GM19023 (cell line): ENCODE results near the gene TMPRSS6.

Source experiments
- ATAC-seq: cut with Tn5 transposase; IDR thresholded peaks from one replicate; pipeline ENCODE4 v1.9.1; 2021; ENCODE audit warnings: mild to moderate bottlenecking, moderate library complexity; ENCODE audit not compliant: unreplicated experiment

The TMPRSS6 gene

GRCh38 chr22:37069719-37070118, 39.8 kb downstream of the TMPRSS6 start:
- no peak for ATAC-seq

DNA sequence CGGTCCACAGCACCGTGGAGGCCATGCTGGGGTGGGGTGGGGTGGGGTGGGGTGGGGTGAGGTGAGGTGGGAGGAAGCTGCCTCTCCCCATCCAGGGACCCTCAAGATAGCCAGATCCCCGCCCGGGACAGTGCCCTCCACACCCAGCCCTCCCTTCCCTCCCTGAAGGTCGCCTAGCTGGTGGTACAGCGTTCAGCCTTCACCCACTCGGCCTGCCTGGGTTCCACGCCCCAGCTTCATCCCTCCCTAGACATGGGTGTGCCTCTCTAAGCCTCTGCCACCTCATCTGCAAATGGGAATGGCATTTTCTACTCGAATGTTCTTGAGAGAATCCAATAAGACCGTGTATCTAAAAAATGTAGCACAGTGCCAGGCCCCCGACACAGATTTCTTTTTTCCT, 40.2 kb downstream of the TMPRSS6 start:
- ATAC-seq, result no peak

GRCh38 chr22:37068859-37069258, 40.7 kb downstream of the TMPRSS6 start:
- no peak for ATAC-seq

GRCh38 chr22:37067428-37067827, 42.1 kb downstream of the TMPRSS6 start:
- no peak for ATAC-seq

DNA sequence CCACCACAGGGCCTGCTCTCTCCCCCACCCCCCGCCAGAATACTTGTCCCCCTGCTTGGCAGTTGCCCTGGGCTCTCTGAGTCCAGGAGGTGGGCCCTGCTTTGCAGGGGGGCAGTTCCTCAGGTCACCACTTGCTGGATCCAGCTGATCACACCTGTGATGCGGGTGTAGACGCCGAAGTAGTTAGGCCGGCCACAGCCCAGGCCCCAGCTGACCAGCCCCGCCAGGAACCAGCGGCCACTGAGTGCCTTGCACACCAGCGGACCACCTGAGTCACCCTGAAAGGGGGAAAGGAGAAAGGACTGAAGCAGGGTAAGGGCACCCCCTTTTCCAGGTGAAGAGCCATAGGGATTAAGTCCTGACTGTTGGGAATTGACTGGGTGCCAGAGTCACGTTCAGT, 43.6 kb downstream of the TMPRSS6 start:
- ATAC-seq, result no peak

DNA sequence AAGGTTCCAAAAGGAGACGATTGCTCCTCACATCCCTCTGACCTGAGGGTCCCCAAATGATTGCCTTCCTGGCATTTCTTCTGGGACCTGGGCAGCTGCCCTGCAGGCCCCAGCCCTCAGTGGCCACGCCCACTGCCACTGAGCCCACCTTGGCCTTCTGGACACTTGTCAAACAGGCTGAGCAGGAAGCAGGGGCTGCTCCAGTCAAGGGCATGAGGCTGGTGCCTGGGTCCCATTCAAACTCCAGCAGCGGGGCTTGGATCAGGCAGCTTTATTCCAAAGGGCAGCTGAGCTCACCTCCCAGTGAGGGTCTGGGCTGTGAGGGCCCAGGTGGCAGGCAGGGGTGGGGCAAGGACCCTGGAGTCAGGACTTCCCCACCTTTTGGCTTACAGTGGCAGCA, 44.3 kb downstream of the TMPRSS6 start:
- ATAC-seq, result no peak

GRCh38 chr22:37064553-37064952, 45.0 kb downstream of the TMPRSS6 start:
- no peak for ATAC-seq

DNA sequence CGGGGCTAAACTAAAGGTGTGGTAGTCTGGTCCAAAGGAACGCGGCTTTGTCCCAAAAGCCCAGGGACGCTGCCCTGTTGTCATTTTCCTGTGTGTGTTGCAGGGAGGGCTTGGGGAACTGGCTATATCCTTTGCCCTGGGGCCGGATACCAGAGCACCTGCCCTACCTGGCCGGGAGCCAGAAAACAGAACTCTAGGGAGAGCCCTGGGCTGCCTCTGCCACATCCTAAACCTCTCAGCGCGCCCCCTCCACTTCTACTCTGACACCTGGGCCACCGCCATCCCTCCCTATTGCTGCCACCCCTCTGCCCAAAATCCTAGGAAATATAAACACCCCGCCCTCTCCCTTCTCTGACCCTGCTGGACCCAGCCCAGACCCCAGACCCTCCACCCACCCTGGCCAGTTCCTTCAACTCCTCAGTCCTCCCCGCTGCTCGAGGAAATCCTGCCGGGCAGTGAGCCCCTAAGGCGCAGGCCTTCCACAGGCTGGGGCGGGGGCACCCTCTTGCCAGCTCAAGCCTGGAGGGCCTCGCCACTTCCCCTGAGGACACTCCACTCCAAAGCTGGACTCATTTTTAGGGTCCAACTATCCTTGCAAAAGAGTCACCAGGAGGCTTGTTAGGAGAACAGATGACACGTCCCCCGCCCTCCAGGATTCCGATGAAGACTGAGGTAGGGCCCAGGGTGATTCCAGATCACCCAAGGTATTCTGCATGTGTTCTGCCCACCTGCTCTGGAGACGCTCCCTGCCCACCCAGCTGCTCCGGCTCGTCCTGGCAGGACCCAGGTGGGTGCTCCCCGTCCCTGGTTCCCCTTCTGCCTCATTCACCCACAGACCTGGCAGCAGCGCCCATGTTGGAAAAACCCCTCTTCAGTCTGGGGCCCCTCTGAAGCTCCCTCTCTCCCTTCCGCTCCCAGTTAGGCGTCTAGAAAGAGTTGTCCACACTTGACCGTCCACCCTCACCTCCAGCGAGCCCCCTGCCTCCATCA, 45.8 kb downstream of the TMPRSS6 start:
- no peak for ATAC-seq

GRCh38 chr22:37062702-37063381, 46.7 kb downstream of the TMPRSS6 start:
- no peak for ATAC-seq

DNA sequence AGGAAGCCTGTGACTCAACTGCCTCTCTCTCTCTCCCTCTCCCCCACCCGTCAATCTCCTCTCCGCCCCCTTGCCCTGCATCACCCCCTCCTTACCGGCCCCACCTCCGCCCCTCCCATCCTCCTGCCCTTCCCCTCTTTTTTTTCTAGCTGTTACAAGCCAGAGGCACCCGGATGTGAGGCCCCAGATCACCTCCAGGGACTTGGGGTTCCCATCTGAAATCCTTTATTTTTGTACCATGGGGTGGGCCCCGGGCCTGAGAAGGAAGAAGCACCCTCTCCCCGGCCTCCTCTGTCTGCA, 47.2 kb downstream of the TMPRSS6 start:
- ATAC-seq, result no peak

- ATAC-seq, result no peak
Measured at GRCh38 chr22:37061611-37062375, 47.7 kb downstream of the TMPRSS6 start.

DNA sequence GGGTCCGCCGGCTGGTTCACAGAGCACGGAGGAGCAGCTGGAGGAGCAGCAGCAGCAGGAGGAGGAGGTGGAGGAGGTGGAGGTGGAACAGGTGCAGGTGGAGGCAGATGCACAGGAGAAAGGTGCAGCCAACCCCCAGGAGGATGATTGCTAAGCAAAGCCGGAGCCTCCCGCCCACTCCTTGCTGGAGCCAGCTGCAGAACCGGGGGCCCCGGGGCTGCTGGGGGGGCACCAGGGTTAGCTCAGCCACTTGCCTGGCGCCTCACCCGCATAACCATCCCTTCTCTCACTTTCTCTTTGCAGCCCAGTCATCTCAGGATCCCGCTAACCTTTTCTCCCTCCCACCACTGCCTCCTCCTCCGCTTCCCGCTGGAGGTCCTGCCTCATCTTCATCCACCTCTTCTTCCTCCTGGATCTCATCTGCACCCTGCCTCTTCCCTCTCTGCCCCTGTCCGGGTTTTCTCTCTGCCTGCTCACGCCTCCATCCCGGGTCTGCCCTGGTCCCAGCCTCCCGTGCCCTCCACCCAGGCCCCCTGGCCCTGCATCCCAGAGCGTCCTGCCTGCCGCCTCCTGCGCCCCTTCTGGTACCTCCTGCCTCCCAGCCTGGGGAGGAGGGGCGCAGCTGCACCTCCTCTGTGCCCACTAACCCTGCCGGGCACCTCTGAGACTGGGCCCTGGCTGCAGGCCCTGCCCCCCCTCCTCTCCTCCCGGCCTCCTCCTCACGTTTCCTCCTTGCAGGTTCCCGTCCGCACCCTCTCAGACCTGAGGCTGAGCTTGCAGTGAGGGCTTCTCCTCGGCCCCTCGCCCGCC, 48.5 kb downstream of the TMPRSS6 start:
- no peak for ATAC-seq

- ATAC-seq, result no peak
Measured at GRCh38 chr22:37059876-37060449, 49.5 kb downstream of the TMPRSS6 start.

DNA sequence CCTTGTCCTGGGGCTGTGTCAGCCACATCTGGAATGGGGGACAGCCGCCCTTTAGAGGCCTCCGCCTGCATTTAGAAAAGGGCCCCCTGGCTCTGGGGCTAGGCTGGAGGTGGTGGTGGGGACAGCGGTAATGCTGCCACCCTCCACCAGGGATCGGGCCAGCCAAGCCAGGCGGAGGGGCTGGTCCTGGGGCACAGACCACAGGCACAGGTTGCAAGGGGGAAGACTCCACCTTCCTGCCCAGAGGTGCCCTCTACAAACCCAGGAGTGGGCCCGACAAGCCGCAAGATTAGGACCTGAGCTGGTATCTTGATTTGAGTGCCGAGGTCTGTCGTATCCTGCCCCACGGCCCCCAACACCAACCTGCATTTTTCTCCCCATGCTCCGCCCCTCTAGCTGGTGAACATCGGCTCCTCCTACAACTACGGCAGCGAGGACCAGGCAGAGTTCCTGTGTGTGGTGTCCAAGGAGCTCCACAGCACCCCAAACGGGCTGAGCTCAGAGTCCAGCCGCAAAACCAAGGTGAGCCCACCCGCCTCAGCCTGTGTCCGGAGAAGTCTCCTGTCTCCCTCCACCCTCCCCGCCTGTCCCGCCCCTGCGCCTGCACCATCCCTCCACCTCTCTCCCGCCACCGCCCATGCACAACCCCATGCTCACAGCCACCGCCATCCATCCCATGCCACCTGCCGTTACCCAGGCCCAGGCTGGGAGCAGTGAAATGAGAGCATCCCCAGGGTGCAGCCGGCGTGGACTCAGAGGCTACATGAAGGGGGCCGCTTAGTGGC, 50.4 kb downstream of the TMPRSS6 start:
- ATAC-seq, result no peak

GRCh38 chr22:37057796-37058510, 51.6 kb downstream of the TMPRSS6 start:
- ATAC-seq, result no peak

DNA sequence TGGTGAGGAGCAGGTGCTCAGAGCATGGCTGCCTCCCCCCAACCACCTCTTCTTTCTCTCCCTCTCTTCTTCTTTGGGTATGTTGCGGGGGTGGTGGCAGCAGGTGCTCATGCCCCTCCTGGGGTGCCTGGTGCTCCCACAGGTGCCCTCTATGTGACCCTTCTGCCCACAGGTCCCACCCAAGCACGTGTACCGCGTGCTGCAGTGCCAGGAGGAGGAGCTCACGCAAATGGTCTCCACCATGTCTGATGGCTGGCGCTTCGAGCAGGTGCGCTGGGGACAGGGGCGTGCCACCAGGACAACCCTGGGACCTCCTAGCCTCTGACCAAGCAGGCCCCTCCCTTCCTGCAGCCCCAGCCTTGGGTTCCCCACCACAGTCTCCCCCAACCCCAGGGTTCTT, 52.3 kb downstream of the TMPRSS6 start:
- ATAC-seq, result no peak

DNA sequence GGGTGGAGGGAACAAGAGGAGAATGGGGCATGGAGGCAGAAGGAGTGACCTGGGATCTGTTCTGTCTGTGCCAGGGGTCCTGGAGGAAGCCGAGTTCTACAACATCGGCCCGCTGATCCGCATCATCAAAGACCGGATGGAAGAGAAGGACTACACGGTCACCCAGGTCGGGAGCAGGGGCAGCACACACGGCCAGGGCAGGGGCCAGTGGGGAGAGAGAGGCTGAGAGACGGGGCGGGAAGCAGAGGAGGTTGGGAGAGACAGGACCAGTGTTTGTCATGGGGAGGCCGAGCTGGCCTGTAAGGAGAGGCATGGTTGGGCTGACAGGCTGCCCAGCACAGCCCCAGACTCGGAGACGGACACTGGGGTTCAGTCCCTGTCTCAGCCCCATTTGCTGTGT, 53.3 kb downstream of the TMPRSS6 start:
- no peak for ATAC-seq

DNA sequence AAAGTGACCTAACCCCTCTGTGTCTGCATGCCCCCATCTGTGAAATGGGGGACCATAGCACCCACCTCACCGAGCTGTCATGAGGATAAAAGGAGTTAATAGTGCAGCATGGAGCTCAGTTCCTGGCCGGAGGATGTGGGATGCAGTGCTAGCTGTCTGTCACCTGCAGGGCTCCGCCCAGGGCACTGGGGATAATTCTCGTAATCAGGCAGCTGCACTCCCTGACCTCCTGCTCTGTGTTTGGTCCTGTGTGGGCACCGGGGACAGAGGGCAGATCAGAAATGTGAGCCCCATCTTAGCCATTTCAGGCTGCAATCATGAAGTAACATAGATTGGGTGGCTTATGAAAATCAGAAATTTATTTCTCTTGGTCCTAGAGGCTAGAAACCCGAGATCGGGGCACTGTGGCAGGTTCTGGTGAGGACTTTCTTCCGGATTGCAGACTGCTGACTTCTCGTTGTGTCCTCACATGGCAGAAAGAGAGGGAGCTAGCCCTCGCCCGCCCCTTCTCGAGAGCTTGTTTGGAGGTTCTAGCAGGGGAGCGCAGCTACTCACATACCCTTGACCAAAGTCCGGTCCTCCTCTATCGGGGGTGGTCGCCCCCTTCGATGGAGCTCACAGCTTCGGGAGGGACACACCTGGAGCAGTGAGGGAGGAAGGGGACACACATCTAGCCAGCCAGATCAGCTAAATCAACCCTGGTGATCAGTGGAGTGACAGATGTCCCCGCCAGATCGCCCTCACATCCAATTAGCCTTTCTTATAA, 54.7 kb downstream of the TMPRSS6 start:
- ATAC-seq, result no peak
